Stimulated activated CD8-positive, alpha-beta memory T cell treated with anti-CD3 and anti-CD28 coated beads, Interleukin-15, amount 100 ng/mL, for 24 hours (primary cell): ENCODE data around the gene PAX6.

Experiments
- DNase-seq: peaks from one replicate; pipeline ENCODE4 v3.0.0-alpha.2; 2020; ENCODE audit warnings: low read depth

Gene PAX6

GRCh38 chr11:31822175-31822926 is 11.2 kb upstream of the PAX6 start:
- DNase-seq, result no peak

DNA sequence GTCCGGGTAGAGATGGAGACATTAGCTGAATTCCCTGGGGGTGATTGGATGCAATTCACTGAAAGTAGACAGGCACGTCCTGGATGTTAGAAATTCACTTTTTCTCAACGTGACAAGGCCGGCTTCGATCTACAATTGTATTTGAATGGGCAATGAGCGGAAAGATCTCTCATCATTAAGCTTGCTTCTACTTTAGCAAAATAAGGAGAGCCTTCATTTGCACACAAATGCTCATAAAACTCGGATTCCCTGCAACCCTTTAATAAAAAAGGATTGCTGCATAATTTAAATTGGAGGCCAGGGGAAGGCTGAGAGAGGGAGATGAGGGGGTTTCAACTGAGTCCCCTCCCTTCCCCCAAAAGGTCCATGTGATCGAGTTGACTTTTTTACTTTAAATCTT is 10.6 kb upstream of the PAX6 start:
- DNase-seq, result no peak

GRCh38 chr11:31821235-31821764 is 10.2 kb upstream of the PAX6 start:
- no peak for DNase-seq

- no peak for DNase-seq
These were observed 9.3 kb upstream of the PAX6 start for GRCh38 chr11:31820438-31820818.

DNA sequence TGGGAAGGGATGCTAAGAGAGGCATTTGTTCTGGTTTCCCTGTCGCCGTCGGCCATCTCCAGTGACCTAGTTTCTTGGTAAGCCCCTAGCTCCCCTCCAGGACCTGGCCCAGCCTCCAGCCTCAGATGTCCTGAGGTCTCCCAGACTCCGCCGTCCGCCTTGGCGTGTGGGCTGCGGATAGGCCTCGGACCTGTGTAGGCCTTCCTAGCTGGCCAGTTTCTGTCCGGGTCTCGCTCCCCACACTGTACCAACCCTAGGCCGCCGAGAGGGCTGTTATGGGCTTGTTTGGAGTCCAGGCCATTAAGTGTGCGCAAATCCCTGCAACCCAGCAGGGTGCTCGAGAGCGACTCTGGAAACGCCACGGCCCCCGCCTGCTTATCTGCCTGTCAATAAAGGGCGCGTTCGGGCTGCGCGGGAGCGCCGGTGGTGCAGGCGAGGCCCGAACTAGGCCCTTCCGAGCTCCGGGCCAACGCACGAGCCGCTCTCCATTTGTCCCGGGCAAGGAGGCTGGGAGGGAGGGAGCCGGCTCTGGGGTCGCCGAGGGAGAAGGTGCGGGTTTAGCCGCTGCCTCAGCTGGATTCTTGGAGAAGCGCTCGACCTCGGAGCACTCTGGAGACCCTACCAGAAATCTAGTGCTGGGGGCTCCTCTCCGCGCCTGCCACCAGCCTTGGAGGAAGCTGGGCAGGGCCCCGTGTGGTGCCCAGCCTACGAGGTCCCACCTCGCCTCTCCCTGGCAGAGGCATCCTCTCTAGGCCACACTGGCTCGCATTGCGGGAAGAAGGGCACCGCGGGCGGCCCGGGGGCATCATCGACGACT is 8.7 kb upstream of the PAX6 start:
- DNase-seq, result no peak

GRCh38 chr11:31818874-31819331 is 7.8 kb upstream of the PAX6 start:
- DNase-seq, result no peak

DNA sequence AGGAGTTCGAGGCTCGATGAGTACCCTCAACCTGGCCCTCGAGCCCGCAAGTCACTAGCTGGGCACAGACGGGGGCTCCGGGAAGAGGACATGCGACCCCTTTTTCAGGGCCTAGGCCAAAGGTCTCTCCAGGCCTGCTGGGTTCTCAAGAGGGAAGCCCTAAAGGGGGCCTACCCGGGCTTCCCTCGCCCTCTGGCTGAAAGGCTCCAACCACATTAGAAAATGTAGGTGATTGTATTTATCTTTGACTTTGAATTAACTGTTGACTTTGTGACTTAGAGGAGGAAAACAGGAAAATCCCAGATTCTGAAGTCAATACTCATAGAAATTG is 7.3 kb upstream of the PAX6 start:
- no peak for DNase-seq

DNA sequence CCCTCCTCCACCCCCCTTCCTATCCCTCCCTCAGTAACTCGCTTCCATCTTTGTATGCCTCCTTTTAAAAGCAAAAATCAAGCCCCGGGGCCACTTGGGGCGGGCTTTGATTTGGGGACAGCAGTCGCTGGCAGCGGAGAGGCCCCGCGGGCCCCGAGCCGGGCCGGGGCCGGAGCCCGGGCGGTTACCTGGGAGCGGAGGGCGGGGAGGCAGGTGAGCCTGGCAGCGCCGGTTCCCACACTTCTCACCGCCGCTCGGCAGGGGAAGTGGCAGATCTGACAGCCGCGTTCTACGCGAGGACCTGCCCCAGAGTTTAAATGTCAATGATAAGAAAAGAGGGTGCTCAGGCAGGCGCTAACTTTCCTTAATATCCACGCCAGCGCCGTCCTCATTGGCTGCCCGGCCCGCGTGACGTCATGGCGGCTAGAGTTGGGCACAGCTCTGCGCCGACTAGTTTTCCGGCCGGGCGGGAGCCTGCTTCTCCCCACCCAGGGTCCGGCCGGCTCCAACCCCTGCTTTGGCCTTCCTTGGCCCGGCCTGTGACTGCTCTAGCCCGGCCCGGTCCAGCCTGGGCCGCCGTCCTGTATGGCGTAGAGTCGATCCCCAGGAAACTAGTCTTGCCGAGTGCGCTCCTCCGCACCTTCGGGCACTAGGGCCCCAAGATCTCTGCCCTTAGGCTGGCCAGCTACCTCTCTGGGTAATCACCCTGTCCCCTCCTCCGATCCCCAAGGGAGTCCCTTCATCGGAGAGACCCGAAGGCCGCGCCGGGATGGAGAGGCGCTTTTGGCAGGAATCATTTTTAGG is 6.7 kb upstream of the PAX6 start:
- DNase-seq, result no peak

GRCh38 chr11:31817054-31817620 is 6.0 kb upstream of the PAX6 start:
- DNase-seq, result no peak

DNA sequence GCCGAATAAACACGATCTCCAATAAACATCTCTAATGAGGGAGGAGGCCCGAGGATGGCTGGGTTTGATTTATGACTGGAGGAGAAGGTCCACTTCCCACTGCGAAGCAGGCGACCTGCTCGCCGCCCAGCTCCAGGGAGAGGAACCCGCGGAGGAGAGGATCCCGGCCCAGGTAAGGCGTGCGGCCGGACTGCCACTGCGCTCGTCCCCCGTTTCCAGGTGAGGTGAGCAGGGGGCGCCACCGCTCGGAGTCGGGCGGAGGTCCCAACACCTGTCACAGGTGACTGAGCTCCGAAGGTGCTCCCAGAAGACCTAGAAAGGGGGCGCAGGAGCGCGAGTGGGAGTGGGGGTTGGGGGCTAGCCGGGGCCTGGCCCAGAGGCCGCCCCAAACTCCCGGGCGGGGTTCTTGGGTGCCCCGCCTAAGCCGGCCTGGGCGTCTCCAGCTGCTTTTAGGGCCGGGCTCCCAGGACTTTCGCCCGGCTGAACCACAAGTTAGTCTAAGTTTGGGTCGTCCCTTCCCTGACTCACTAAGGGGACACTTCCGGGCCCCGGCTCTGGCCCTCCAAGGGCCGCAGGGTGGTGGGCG is 5.4 kb upstream of the PAX6 start:
- DNase-seq, result no peak

GRCh38 chr11:31815711-31816467 is 4.8 kb upstream of the PAX6 start:
- no peak for DNase-seq

DNA sequence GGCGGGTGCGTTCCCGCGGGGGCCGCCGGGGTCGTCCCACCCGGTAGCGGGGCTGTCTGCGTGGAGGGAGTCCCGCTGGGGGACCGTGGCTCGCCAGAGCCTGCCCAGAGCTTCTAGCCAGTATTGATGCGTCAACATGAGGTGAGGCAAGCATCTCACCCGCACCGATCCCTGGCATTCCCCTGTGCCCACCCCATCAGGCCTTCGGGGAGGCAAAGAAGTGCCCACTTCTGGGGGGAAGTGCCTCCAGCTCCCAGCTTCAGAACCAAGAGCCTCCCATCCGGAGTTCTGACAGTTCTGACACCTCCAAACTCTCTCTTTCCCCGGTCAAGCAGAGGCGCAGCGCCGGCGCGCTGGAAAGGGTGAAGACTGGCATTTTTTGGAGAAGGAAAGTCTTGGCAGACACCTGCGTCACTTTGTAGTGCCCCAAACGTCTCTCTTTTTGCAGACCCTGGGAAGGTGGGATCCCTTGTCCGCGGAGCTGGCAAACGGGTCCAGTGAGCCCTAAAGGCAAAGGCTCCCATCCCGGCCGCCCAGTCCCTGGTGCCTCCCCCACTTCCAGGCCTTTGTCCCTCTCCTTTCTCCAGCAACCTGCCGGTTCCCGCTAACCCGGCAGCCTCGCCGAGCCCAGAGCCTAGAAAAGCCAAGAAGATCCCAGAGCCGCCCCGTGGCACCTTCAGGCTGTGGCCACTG is 3.2 kb upstream of the PAX6 start:
- DNase-seq, result no peak

GRCh38 chr11:31813391-31814175 is 2.5 kb upstream of the PAX6 start:
- DNase-seq, result no peak

- DNase-seq, result no peak
These were observed 1.6 kb upstream of the PAX6 start for GRCh38 chr11:31812383-31813381.

DNA sequence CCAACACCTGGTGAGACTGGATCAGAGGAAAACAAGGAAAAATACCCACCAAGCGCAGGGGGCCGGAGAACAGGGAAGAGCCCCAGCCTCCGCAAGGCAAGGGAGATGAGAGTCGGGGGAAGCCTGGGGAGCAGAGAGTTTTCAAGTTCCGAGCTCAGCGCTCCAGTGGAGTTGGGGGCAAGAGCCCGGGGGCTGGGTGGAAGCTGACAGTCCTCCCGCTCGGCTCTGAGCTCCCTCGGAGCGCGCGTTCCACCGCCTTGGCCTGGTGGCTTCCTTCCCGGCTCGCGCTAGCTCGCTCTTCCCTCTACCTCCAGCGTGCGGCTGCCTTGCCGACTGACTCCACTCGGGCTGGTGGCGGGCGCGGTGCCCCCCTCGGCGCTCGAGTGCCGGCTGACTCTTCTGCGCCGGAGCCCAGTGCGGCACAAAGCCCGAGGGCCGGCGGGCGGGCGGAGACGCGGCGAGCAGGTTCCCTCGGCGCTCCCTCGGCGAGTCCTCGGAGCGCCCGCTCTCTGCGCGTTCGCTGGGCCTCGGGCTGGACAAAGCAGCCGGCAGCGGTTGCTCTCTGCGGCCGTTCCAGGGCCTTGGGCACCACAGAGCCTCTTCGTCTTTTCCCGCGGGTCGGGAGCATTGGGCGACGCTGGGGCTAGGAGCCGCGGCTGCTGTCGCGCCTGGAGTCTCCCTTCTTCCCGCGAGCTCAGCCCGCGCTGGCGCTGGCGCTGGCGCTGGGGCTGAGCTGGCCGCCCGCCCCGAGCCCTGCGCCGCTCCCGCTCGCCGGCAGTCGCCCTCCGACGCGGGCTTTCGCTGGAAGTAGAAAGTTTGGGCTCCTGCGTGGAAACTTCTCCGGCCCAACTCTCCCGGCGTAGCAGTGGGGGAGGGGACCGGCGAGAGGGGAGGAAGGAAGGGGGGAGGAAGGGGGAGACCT is 1.0 kb downstream of the PAX6 start:
- no peak for DNase-seq

DNA sequence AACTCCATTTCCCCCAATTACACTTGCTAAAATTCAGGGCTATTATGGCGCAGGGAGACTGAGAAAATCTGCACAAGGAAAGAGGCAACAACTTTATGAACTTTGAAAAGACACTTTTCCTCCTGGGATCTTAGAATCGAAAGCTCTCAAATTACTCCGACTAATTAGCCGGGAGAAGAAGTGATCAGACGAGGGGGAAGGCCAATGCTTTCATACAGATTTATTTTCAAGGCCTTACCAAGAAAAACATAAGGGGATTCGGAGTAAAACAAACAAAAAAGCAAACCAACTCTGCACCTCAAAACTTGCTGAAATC is 1.6 kb downstream of the PAX6 start:
- DNase-seq, result no peak
